Loucy (cell line): ENCODE data around the gene BTBD9.

Source experiments
- H2AFZ ChIP-seq: fragments of 200-600 bp; sonication (generic); 2 replicates; pipeline ENCODE4 v1.6.0; 2016; ENCODE audit warnings: antibody characterized with exemption, mild to moderate bottlenecking, low read length, moderate library complexity
- H3F3A ChIP-seq: fragments of 200-600 bp; 2 replicates; pipeline ENCODE4 v1.6.0; 2016; ENCODE audit warnings: antibody characterized with exemption, low read depth, mild to moderate bottlenecking
- H3K27me3 ChIP-seq: fragments of 200-600 bp; sonication (generic); 2 replicates; pipeline ENCODE4 v1.6.1; 2014; ENCODE audit warnings: low read length, mild to moderate bottlenecking; ENCODE audit not compliant: insufficient read depth, poor library complexity, severe bottlenecking
- H3K36me3 ChIP-seq: fragments of 200-600 bp; sonication (generic); 2 replicates; pipeline ENCODE4 v1.6.1; 2016; ENCODE audit warnings: low read length; ENCODE audit not compliant: insufficient read depth
- H3K4me1 ChIP-seq: fragments of 200-600 bp; sonication (generic); 2 replicates; pipeline ENCODE4 v1.5.1; 2014; ENCODE audit warnings: low read length, mild to moderate bottlenecking; ENCODE audit not compliant: insufficient read depth, poor library complexity, severe bottlenecking
- H3K4me2 ChIP-seq: fragments of 200-600 bp; sonication (generic); 2 replicates; pipeline ENCODE4 v1.6.0; 2014; ENCODE audit warnings: antibody characterized with exemption, low read length, low read depth, mild to moderate bottlenecking; ENCODE audit not compliant: poor library complexity, severe bottlenecking
- H3K4me3 ChIP-seq: fragments of 200-600 bp; sonication (generic); 2 replicates; pipeline ENCODE4 v1.5.1; 2014; ENCODE audit warnings: low read length, mild to moderate bottlenecking, mixed read lengths; ENCODE audit not compliant: poor library complexity, severe bottlenecking
- H3K79me2 ChIP-seq: fragments of 200-600 bp; sonication (generic); 2 replicates; pipeline ENCODE4 v1.6.1; 2014; ENCODE audit warnings: low read length; ENCODE audit not compliant: insufficient read depth
- H3K9ac ChIP-seq: fragments of 200-600 bp; sonication (generic); 2 replicates; pipeline ENCODE4 v1.6.0; 2014; ENCODE audit warnings: mild to moderate bottlenecking, low read depth, low read length, moderate library complexity; ENCODE audit not compliant: poor library complexity, severe bottlenecking
- H3K9me2 ChIP-seq: fragments of 200-600 bp; sonication (generic); replicated peaks from 2 replicates; pipeline ENCODE4 v1.6.1; 2016; ENCODE audit warnings: low read depth, low read length, mixed read lengths
- H3K9me3 ChIP-seq: fragments of 200-600 bp; sonication (generic); 2 replicates; pipeline ENCODE4 v1.6.1; 2014; ENCODE audit warnings: mild to moderate bottlenecking, antibody characterized with exemption, low read length, low read depth; ENCODE audit not compliant: insufficient read depth
- H4K20me1 ChIP-seq: fragments of 200-600 bp; sonication (generic); 2 replicates; pipeline ENCODE4 v1.6.0; 2014; ENCODE audit warnings: antibody characterized with exemption, low read length, mild to moderate bottlenecking; ENCODE audit not compliant: insufficient read depth, poor library complexity, severe bottlenecking
- EZH2phosphoT487 ChIP-seq: fragments of 200-600 bp; IDR thresholded peaks from 2 replicates; pipeline ENCODE4 v1.6.1; 2018; ENCODE audit warnings: antibody characterized with exemption, mild to moderate bottlenecking, moderate library complexity, borderline replicate concordance
- TF ChIP-seq, protein P1 (sequence below): fragments of 200-600 bp; sonication (generic); conservative IDR thresholded peaks from 2 replicates; pipeline ENCODE4 v1.5.1; 2014; ENCODE audit warnings: mild to moderate bottlenecking, antibody characterized with exemption, low read length

BTBD9 gene

GRCh38 chr6:38391626-38392579 is 247.8 kb downstream of the BTBD9 start:
- Histone ChIP-seq H3K4me2 (no peak overlapping the region), H3K9ac (no peak overlapping the region), H3K79me2 (no peaks in the 10 kb centered on the region), H3K4me1 (peaks cover 20% of the 10 kb centered on the region), H2AFZ (no peak overlapping the region), H3F3A (no peaks in the 10 kb centered on the region; the same call in 1 of the 2 replicates), H3K36me3 (no peaks in the 10 kb centered on the region), H3K9me3 (no peaks in the 10 kb centered on the region), H4K20me1 (no peaks in the 10 kb centered on the region), H3K4me3 (no peak overlapping the region), H3K9me2 (no peaks in the 10 kb centered on the region), H3K27me3 (no peaks in the 10 kb centered on the region)
- TF ChIP-seq EZH2phosphoT487: no peak
- TF ChIP-seq, protein P1, sequence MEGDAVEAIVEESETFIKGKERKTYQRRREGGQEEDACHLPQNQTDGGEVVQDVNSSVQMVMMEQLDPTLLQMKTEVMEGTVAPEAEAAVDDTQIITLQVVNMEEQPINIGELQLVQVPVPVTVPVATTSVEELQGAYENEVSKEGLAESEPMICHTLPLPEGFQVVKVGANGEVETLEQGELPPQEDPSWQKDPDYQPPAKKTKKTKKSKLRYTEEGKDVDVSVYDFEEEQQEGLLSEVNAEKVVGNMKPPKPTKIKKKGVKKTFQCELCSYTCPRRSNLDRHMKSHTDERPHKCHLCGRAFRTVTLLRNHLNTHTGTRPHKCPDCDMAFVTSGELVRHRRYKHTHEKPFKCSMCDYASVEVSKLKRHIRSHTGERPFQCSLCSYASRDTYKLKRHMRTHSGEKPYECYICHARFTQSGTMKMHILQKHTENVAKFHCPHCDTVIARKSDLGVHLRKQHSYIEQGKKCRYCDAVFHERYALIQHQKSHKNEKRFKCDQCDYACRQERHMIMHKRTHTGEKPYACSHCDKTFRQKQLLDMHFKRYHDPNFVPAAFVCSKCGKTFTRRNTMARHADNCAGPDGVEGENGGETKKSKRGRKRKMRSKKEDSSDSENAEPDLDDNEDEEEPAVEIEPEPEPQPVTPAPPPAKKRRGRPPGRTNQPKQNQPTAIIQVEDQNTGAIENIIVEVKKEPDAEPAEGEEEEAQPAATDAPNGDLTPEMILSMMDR: no peak

DNA sequence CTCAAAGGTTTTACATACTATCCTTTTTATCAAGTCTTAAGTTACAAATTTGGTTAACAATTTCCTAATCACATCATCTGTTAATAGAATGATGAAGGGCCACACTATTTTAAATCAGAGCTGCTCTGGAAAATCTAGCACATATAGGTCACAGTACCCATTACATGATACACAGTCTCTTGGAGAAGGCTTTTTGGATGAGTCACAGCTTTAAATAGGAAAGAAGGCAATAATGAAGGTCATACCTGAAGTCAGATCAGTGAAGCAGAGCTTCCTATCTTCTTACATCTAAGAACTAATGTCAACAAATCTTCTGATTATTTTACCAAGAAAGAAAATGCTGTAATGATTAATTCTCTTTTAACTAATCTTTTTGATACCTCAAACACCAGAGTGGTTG is 248.5 kb downstream of the BTBD9 start:
- Histone ChIP-seq H3K27me3 (no peaks in the 10 kb centered on the region), H3K4me3 (no peak overlapping the region), H3K9ac (no peak overlapping the region), H3K4me2 (no peak overlapping the region), H4K20me1 (no peaks in the 10 kb centered on the region), H3F3A (no peaks in the 10 kb centered on the region; the same call in 1 of the 2 replicates), H3K4me1 (peaks cover 20% of the 10 kb centered on the region), H2AFZ (no peak overlapping the region), H3K9me2 (no peaks in the 10 kb centered on the region), H3K36me3 (no peaks in the 10 kb centered on the region), H3K9me3 (no peaks in the 10 kb centered on the region), H3K79me2 (no peaks in the 10 kb centered on the region)
- no peak for TF ChIP-seq EZH2phosphoT487
- TF ChIP-seq, protein P1: no peak

GRCh38 chr6:38389875-38390274 is 249.9 kb downstream of the BTBD9 start:
- H3K9ac ChIP-seq: no peak overlapping the region
- H3K9me3 ChIP-seq: no peaks in the 10 kb centered on the region
- no peaks in the 10 kb centered on the region; the same call in 1 of the 2 replicates for H3F3A ChIP-seq
- TF ChIP-seq, protein P1: no peak
- no peak for TF ChIP-seq EZH2phosphoT487
- no peak overlapping the region for H3K4me2 ChIP-seq
- no peaks in the 10 kb centered on the region for H3K9me2 ChIP-seq
- no peaks in the 10 kb centered on the region for H3K79me2 ChIP-seq
- H3K4me3 ChIP-seq: no peak overlapping the region
- no peaks in the 10 kb centered on the region for H3K36me3 ChIP-seq
- H3K4me1 ChIP-seq: peaks cover 20% of the 10 kb centered on the region
- no peaks in the 10 kb centered on the region for H3K27me3 ChIP-seq
- H4K20me1 ChIP-seq: no peaks in the 10 kb centered on the region
- H2AFZ ChIP-seq: no peak overlapping the region
